ENCODE results near the gene EYA3.

EYA3 gene

DNA sequence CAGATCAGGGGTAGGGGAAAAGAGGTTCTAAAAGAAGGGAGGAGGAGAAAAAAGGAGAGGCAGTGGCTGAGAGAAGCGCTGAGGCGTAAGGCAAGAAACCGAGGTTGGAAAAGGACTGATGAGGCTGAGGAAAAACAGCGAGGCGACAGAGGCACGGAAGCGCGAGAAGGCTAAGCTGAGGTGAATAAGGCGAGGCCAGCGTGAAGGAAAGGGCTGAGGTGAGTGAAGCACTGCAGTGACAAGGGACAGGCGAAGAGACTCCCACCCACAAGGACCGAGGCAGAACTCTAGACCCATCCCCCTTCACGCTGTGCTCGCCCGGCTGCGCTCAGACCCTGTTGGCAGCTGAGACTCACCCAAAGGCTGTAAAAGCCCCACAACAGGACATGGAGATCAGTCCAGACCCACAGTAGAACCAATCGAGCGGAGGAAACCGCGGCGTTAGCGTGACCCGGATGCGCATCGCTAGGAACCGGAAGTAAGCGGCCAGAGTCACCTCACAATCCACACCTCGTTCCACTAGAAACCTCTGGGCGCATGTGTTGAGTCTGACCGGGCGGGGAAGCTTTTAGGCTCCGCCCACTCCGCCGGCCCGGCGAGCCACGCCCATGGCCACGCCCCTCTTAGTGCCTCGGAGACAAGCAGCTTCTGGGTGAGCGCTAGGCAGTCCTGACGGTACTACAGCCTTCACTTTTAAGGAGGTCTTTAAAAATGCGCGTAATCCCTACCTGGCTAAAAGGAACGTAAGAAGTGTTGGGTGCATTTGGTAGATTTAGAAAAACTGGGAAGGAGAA, at the start of gene EYA3:
Gene EYA3 (minus strand): TSS at position 443 of the 794 bp plus-strand sequence. CDS start 30,584 bp downstream, outside the sequence.
- peak; percentile 86 for DNase-seq (ENCODE audit: low read depth)

DNA sequence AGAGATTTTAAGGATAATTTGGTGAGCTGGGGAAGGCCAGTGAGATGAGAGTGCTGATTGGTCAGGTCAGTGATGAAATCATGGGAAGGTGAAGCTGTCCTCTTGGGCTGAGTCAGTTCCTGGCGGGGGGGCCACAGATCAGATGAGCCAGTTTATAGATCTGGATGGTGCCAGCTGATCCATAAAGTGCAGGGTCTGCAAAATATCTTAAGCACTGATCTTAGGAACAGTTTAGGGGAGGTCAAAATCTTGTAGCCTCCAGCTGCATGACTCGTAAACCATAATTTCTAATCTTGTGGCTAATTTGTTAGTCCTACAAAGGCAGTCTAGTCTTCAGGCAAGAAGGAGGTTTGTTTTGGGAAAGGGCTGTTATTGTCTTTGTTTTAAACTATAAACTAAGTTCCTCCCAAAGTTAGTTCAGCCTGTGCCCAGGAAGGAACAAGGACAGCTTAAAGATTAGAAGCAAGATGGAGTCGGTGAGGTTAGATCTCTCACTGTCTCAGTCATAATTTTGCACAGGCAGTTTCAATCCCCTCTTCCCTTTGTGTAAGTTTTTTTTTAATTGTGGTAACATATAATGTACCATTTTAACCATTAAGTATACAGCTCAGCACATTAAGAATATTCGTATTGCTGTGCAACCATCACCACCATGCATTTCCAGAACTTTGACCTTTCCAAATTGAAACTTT, 48.7 kb upstream of the EYA3 start:
- no peak for DNase-seq (ENCODE audit: low read depth)

DNA sequence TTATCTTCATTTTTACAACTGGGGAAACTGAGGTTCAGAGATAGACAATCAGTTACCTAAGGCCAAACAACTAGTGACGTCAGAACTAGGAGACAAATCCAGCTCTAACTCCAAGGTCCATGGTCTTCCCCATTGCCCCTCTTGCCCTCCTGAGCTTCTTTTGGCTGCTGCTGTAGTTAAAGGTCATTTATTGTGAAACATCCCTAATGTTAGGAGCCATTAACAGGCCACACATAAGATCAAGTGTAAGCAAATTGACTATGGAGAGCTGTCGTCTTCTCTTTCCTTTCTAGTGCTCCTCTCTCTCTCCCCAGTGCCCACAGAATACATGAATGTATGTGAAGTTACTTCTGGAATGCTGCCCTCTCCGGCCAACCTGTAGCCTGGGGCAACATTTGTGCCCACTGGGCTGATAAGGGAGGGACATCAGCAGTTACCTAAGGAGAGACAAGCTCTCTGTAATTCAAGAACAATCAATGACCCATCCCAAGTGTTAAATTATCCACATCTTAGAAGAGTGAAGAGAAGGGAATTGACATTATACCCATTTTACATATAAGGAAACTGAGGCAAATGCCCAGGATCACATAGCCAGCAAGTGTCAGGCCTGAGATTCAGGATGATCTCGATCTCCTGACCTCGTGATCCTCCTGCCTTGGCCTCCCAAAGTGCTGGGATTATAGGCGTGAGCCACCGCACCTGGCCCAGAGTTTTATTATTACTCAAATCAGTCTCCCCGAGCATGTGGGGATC, 47.9 kb upstream of the EYA3 start:
- no peak for DNase-seq (ENCODE audit: low read depth)

DNA sequence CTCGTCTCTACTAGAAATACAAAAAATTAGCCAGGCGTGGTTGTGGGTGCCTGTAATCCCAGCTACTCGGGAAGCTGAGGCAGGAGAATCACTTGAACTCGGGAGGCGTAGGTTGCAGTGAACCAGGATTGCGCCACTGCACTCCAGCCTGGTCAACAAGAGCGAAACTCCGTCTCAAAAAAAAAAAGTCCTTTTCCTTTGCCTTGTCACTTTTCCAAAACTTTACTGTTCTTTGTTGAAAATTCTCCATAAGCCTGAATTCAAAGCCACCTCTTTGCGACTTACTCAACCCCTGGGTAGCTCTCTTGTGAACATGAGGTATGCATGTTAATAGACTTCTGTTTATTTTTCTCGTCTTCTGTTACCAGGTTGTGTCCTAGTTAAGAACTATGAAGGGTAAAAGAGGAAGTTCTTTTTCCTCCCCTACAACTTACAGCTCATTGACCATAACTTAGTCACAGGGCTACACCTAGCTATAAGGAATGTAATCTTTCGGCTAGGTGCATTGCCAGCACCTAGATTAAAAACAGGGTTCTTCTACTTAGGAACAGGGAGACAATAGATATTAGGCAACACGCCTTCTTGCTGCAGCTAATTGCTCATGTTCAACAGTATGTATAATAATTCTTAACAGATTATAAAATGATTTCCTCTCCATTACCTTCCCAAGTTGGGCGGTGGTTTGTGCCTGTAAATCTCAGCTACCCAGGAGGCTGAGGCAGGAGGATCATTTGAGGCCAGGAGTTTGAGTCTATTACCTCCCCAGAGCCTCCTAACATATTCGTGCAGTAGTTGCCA, 47.2 kb upstream of the EYA3 start:
- DNase-seq (ENCODE audit: low read depth), result no peak

GRCh38 chr1:28134651-28135207, 46.3 kb upstream of the EYA3 start:
- no peak for DNase-seq (ENCODE audit: low read depth)

DNA sequence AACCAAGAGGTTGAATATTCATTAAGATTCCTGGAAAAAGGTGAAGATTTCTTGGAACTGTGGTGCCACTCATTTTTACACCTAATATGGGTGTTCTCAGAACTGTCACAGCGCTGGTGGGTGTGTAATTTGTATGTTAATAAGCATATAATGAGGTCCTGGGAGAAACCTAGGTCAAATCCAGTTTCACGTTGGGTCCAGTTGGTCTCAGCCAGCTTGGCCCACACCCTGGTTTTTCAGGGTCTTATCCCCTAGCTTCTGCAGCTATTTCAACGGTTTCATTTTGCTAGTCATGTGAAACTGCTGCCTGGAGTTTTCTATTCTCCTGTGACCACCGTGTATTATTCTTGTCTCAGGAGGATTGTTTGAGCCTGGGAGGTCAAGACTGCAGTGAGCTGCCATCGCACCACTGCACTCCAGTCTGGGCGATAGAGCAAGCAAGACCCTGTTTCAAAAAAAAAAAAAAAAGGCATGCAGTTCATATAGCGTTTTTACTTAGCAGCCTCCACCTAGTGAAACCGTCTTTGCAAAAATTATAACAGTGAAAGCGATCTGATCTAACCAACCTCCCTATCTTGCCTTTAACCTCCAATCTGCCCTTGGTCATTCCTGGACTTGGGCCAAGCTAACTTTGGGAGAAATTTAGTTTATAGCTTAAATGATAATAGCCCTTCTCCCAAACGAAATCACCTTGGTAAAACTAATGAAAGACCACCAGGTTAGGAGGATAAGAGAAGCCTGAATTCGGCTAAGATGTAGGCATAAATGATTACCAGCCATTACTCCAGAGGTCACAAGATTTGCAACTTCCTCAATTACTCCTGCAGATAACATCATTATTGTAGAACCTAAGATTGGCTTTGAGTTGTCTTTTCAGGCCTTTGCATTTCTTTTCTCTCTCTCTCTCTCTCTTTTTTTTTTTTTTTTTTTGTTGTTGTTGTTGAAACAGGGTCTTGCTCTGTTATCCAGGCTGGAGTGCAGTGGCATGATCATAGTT, 44.1 kb upstream of the EYA3 start:
- DNase-seq (ENCODE audit: low read depth), result no peak

- no peak for DNase-seq (ENCODE audit: low read depth)
Observed at GRCh38 chr1:28130901-28131300, 42.5 kb upstream of the EYA3 start.

DNA sequence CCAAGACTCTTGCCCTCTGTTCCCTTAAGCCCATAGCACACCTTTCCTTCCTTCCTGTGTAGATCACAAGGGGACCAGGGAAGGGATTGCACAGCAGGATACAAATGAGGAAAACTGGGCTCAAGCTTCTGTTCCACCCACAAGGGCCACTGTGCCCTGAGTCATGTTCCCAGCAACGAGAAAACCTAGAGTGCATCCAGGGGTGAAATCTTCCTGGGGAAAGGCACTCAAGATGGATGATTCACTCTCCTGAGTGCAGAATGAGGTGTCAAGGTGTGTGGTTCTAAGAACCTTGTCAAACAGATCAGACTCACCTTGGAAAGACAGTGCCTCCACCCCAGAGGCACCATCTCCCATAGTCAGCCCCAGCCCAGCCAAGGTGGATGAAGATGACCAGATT, 40.7 kb upstream of the EYA3 start:
- DNase-seq (ENCODE audit: low read depth), result peak; percentile 44

DNA sequence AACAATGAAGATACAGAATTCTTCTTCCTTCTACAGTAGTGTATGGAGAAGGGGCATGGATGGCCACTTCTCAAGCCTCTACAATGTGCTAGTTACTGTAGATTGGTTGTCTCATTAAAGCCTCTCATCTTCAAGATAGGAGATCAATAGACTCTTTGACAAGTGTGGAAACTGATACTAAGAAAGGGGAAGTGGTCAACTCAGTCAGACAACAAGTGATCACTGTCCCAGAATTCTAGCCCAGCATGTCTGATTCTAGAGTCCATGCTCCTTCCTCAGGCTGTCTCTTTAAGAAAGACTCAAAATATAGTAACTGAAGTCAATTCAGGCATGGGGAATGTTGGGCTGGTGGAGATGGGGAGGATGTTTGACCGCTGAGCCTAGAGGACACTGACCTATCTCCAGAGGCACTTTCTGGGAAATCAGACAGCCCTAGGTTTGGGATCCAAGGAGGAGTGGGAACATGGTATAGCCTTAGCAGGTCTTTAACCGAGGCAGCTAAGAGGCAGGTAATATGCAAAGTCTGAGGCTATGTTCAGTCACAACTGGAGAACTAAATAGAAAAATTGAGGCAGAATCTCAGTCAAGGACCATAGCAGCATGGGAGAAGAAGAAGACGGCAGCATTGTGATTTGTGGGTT, 39.3 kb upstream of the EYA3 start:
- DNase-seq (ENCODE audit: low read depth), result no peak

- no peak for DNase-seq (ENCODE audit: low read depth)
Observed at GRCh38 chr1:28126783-28127490, 38.5 kb upstream of the EYA3 start.

- DNase-seq (ENCODE audit: low read depth), result no peak
Observed at GRCh38 chr1:28126212-28126611, 37.8 kb upstream of the EYA3 start.

DNA sequence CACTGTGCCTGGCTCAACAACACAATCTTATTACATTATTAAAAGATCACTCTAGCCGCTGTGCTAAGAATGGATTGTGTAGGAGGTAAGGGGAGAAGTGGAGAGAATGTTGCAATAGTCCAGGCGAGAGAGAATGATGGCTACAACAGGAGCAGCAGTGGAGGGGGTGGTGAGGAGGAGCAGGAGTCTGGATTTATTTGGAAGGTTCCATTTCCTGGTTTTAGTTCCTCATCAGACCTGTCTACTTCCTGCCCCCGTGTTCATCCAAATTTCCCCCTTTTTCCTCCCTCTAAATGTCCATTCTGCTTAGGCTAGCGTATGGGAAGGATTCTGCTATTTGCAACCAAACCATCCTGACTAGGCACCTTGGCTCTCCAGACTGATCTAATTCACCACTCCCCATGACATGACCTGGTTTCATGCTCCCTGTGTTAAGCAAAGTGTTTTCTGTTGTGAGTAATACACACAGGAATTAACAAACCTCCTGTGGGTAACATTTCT, 35.1 kb upstream of the EYA3 start:
- DNase-seq (ENCODE audit: low read depth), result peak; percentile 58

GRCh38 chr1:28122183-28122582, 33.8 kb upstream of the EYA3 start:
- DNase-seq (ENCODE audit: low read depth), result no peak

DNA sequence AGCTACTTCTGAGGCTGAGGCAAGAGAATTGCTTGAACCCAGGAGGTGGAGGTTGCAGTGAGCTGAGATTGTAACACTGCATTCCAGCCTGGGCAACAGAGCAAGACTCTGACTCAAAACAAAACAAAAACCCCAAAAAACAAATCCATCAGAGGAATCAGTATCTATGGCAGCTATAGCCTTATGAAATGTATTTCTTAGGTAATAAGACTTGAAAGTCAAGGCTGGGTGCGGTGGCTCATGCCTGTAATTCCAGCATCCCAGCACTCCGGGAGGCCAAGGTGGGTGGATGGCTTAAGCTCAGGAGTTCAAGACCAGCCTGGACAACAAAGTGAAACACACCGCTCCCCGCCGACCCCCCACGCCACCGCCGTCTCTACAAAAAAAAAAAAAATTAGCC, 31.1 kb upstream of the EYA3 start:
- DNase-seq (ENCODE audit: low read depth), result no peak

DNA sequence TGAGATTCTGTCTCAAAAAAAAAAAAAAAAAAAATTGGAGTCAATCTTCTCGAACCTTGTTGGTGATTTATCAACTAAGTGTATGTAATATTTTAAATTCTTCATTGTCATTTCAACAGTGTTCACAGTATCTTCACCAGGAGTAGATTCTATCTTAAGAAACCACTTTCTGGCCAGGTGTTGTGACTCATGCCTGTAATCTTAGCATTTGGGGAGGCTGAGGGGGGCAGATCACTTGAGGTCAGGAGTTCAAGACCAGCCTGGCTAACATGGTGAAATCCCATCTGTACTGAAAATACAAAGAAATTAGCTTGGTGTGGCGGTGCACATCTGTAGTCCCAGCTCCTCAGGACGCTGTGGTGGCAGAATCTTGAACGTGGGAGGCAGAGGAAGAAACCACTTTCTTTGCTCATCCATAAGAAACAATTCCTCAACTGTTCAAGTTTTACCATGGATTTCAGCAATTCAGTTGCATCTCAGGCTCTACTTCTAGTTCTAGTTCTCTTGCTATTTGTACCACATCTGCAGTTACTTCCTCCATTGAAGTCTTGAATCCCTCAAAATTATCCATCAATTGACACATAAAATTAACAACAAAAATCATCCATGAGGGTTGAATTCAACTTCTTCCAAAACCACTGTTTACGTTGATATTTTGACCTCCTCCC, 30.4 kb upstream of the EYA3 start:
- DNase-seq (ENCODE audit: low read depth), result no peak

DNA sequence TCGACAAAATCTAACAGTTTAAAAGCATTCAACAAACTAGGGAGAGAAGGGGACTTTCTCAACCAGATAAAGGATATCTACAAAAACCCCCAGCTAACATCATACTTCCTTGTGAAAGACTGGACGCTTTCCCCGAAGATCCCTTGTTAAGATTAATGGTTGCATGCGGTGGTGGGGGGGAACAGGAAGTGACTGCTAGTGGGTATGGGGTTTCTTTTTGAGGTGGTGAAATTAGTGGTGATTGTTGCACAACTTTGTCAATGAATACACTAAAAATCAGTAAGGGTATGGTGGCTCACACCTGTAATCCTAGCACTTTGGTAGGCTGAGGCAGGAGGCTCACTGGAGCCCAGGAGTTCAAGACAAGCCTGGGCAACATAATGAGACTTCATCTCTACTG, 26.9 kb upstream of the EYA3 start:
- DNase-seq (ENCODE audit: low read depth), result no peak

DNA sequence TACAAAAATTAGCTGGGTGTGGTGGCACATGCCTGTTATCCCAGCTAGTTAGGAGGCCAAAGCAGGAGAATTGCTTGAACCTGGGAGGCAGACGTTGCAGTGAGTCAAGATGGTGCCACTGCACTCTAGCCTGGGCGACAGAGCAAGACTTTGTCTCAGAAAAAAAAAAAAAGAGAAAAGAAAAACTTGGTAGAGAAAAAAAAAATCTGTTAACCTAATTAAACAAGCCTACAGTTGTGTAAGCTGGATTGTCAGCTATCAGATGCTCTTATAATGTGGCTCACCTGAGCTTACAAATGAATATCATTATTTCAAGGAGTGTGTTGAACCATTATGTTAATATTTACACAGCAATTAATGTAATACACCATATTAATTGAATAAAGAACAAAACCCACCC, 26.4 kb upstream of the EYA3 start:
- DNase-seq (ENCODE audit: low read depth), result no peak

DNA sequence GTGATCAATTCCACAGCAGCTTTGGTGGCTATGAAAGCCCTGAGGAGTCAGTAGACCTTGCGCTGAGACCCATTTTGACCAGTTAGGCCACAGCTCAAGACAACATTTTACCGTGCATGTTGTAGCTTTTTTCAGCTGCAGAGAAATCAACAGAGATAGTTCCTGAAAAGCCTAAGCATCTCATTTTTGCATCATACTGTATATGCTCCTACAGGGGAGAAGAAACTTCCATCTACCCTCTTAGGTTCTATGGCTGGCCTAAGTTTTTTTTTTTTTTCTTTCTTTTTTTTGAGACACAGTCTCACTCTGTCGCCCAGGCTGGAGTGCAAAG, 24.8 kb upstream of the EYA3 start:
- no peak for DNase-seq (ENCODE audit: low read depth)
